A549 (cell line): ENCODE results near the gene UVRAG. TPM values are rescaled to one million over a fixed set of nuclear protein-coding genes. Genes with fewer than 3 reads are reported as not detected.

ENCODE experiments used
- ATAC-seq, 2 experiments: fragments of 200-7000 bp in 1 of 2; fragments of >200 bp in 1 of 2; cut with Nextera tagmentation in 1 of 2; cut with Tn5 transposase in 1 of 2; 3 replicates each; pipeline versions ENCODE4 v1.8.0 to v1.9.1; 2018 to 2020; ENCODE audit warnings: mild to moderate bottlenecking in 1 of 2, moderate library complexity in 1 of 2
- CTCF ChIA-PET: fragments of 300-600 bp; sonication (Branson Sonifier 250); formaldehyde crosslinking; extraction: SDS; loops from one replicate; lab custom pipeline; 2021; ENCODE audit warnings: antibody characterized with exemption, inconsistent platforms; lab: Yijun Ruan, JAX
- POLR2A ChIA-PET: fragments of 350-600 bp; formaldehyde crosslinking; extraction: SDS; loops from one replicate; lab custom pipeline; 2021; ENCODE audit warnings: antibody characterized with exemption, inconsistent platforms; lab: Yijun Ruan, JAX
- DNase-seq, 2 experiments: peaks; one replicate each; pipeline versions ENCODE4 v3.0.0 to v3.0.0-alpha.2; 2011 to 2016; ENCODE audit warnings: low read depth in 1 of 2, low spot score in 1 of 2
- FAIRE-seq: peaks from 2 replicates; lab custom pipeline; 2011; peaks lifted over from hg19 to GRCh38; lab: Jason Lieb, UNC
- H3K27ac ChIP-seq, 2 experiments: fragments of >200 bp; sonication (Bioruptor Twin); formaldehyde crosslinking; 3 replicates each; pipeline ENCODE4 v1.5.1; 2016 to 2017
- H3K4me1 ChIP-seq: fragments of >200 bp; sonication (Bioruptor Twin); formaldehyde crosslinking; 3 replicates; pipeline ENCODE4 v1.6.1; 2016
- H3K4me2 ChIP-seq: fragments of >200 bp; sonication (Bioruptor Twin); formaldehyde crosslinking; 3 replicates; pipeline ENCODE4 v1.6.1; 2016
- H3K4me3 ChIP-seq: fragments of >200 bp; sonication (Bioruptor Twin); formaldehyde crosslinking; 3 replicates; pipeline ENCODE4 v1.5.1; 2016
- H3K9me3 ChIP-seq: fragments of >200 bp; sonication (Bioruptor Twin); formaldehyde crosslinking; 3 replicates; pipeline ENCODE4 v1.6.1; 2016
- ATOH8 ChIP-seq: fragments of 250-450 bp; sonication (Bioruptor Pico); IDR thresholded peaks from 2 replicates; pipeline ENCODE4 v1.5.0; 2020; ENCODE audit warnings: low read depth, mild to moderate bottlenecking, moderate library complexity
- CBX2 ChIP-seq: fragments of 200-600 bp; sonication (generic); IDR thresholded peaks from 2 replicates; pipeline ENCODE4 v1.6.1; 2016; ENCODE audit warnings: low read depth, mild to moderate bottlenecking, borderline replicate concordance
- CBX8 ChIP-seq: fragments of 200-600 bp; sonication (generic); IDR thresholded peaks from 2 replicates; pipeline ENCODE4 v1.6.1; 2016
- CHD2 ChIP-seq: fragments of 150-350 bp; IDR thresholded peaks from 2 replicates; pipeline ENCODE4 v1.6.1; 2014; ENCODE audit warnings: low read length; ENCODE audit not compliant: partially characterized antibody
- EHF ChIP-seq: fragments of 250-450 bp; sonication (Bioruptor Pico); IDR thresholded peaks from 2 replicates; pipeline ENCODE4 v1.5.0; 2020; ENCODE audit warnings: mild to moderate bottlenecking
- EP300 ChIP-seq, 2 experiments: fragments of >200 bp; sonication (Bioruptor Twin); formaldehyde crosslinking; IDR thresholded peaks; 2 replicates in 1 of 2; 3 replicates in 1 of 2; pipeline ENCODE4 v1.6.1; 2016 to 2017
- FOSL2 ChIP-seq, 2 experiments: fragments of 450-650 bp in 1 of 2; fragments of >200 bp in 1 of 2; sonication (Bioruptor Twin) in 1 of 2; formaldehyde crosslinking; IDR thresholded peaks; 2 replicates each; pipeline versions ENCODE4 v1.5.0 to v1.6.1; 2016 to 2020; ENCODE audit warnings: mild to moderate bottlenecking in 1 of 2, moderate library complexity in 1 of 2
- FOXS1 ChIP-seq: fragments of 250-450 bp; sonication (Bioruptor Pico); IDR thresholded peaks from 2 replicates; pipeline ENCODE4 v1.5.0; 2020; ENCODE audit warnings: mild to moderate bottlenecking, moderate library complexity
- GATA3 ChIP-seq: IDR thresholded peaks from 2 replicates; pipeline ENCODE4 v1.6.1; 2012; ENCODE audit warnings: borderline replicate concordance
- HES2 ChIP-seq: fragments of >200 bp; sonication (Bioruptor Twin); formaldehyde crosslinking; IDR thresholded peaks from 2 replicates; pipeline ENCODE4 v1.6.1; 2016
- HOXB5 ChIP-seq: fragments of 250-450 bp; sonication (Bioruptor Pico); IDR thresholded peaks from 2 replicates; pipeline ENCODE4 v1.5.0; 2020; ENCODE audit warnings: mild to moderate bottlenecking, moderate library complexity
- JUN ChIP-seq, 2 experiments: fragments of >200 bp; sonication (Bioruptor Twin); formaldehyde crosslinking; IDR thresholded peaks; 2 replicates in 1 of 2; 3 replicates in 1 of 2; pipeline ENCODE4 v1.6.1; 2016 to 2017
- JUNB ChIP-seq: fragments of >200 bp; sonication (Bioruptor Twin); formaldehyde crosslinking; IDR thresholded peaks from 2 replicates; pipeline ENCODE4 v1.6.1; 2016
- MAX ChIP-seq: IDR thresholded peaks from 2 replicates; pipeline ENCODE4 v1.6.1; 2012
- MAZ ChIP-seq: fragments of 150-350 bp; IDR thresholded peaks from 2 replicates; pipeline ENCODE4 v1.6.1; 2014; ENCODE audit warnings: antibody characterized with exemption, low read depth, low read length, borderline replicate concordance
- MYC ChIP-seq: IDR thresholded peaks from 2 replicates; pipeline ENCODE4 v1.6.1; 2012; ENCODE audit warnings: mild to moderate bottlenecking, inconsistent platforms, low read length, improper control_type of control experiment, borderline replicate concordance
- NPAS2 ChIP-seq: fragments of 250-450 bp; sonication (Bioruptor Pico); IDR thresholded peaks from 2 replicates; pipeline ENCODE4 v1.8.0; 2022; ENCODE audit warnings: mild to moderate bottlenecking, moderate library complexity, borderline replicate concordance
- PHF8 ChIP-seq: fragments of 200-600 bp; sonication (generic); IDR thresholded peaks from 2 replicates; pipeline ENCODE4 v1.6.1; 2016; ENCODE audit warnings: low read depth, mild to moderate bottlenecking, antibody characterized with exemption, moderate library complexity, borderline replicate concordance
- POLR2A ChIP-seq: IDR thresholded peaks from 2 replicates; pipeline ENCODE4 v1.6.1; 2012; ENCODE audit warnings: mild to moderate bottlenecking, low read length
- RARB ChIP-seq: fragments of 250-450 bp; sonication (Bioruptor Pico); IDR thresholded peaks from 2 replicates; pipeline ENCODE4 v1.8.0; 2021; ENCODE audit warnings: mild to moderate bottlenecking, moderate library complexity
- RCOR1 ChIP-seq: fragments of 150-350 bp; IDR thresholded peaks from 2 replicates; pipeline ENCODE4 v1.6.1; 2014; ENCODE audit warnings: antibody characterized with exemption, low read length, low read depth
- RFX5 ChIP-seq: fragments of 450-650 bp; IDR thresholded peaks from 2 replicates; pipeline ENCODE4 v1.7.1; 2014; ENCODE audit warnings: antibody characterized with exemption, mild to moderate bottlenecking, moderate library complexity
- RNF2 ChIP-seq: fragments of 200-600 bp; sonication (generic); IDR thresholded peaks from 2 replicates; pipeline ENCODE4 v1.6.1; 2016; ENCODE audit warnings: low read depth, mild to moderate bottlenecking, antibody characterized with exemption, moderate library complexity, borderline replicate concordance
- SMC3 ChIP-seq: fragments of >200 bp; sonication (Bioruptor Twin); formaldehyde crosslinking; IDR thresholded peaks from 3 replicates; pipeline ENCODE4 v1.6.1; 2018; ENCODE audit warnings: inconsistent platforms
- SREBF2 ChIP-seq: fragments of 450-650 bp; IDR thresholded peaks from 2 replicates; pipeline ENCODE4 v1.6.1; 2014; ENCODE audit warnings: mild to moderate bottlenecking, moderate library complexity
- TFCP2L1 ChIP-seq: fragments of 250-450 bp; sonication (Bioruptor Pico); IDR thresholded peaks from 2 replicates; pipeline ENCODE4 v1.5.0; 2021; ENCODE audit warnings: mild to moderate bottlenecking
- TP53 ChIP-seq: fragments of 250-450 bp; sonication (Bioruptor Pico); IDR thresholded peaks from 2 replicates; pipeline ENCODE4 v1.5.0; 2021; ENCODE audit warnings: mild to moderate bottlenecking, moderate library complexity
- USF2 ChIP-seq: fragments of 450-650 bp; IDR thresholded peaks from 2 replicates; pipeline ENCODE4 v1.6.1; 2014; ENCODE audit warnings: antibody characterized with exemption
- WGBS: methylation state at CpG from one replicate; pipeline ENCODE4 v1.1.6; 2017; ENCODE audit errors: missing lambda C conversion rate; 5-methylcytosine and 5-hydroxymethylcytosine counted together
- polyA plus RNA-seq, 4 experiments: library from polyadenylated mRNA; depleted of rRNA in 3 of 4; stranded (reverse); fragments of >200 nt; fragmentation: RNase III in 1 of 4; extraction: RNeasy Plus Mini Kit Qiagen cat#74134 plus additional on column Dnase treatment in 1 of 4; gene quantifications; 2 replicates in 3 of 4; 3 replicates in 1 of 4; pipeline ENCODE4 v1.2.3, GENCODE V29; 2011 to 2017
- TF ChIP-seq, protein P1 (sequence below): fragments of 200-600 bp; sonication (generic); IDR thresholded peaks from 2 replicates; pipeline ENCODE4 v1.6.1; 2016; ENCODE audit warnings: antibody characterized with exemption, mild to moderate bottlenecking, moderate library complexity
- TF ChIP-seq, protein P2 (sequence below): IDR thresholded peaks from 2 replicates; pipeline ENCODE4 v1.6.1; 2012; ENCODE audit warnings: low read depth, borderline replicate concordance

The UVRAG gene
- polyA plus RNA-seq, 2 of the 4 experiments (the other 2 are of a cell fraction) = 6.1 to 14.1 TPM

GRCh38 chr11:75849894-75850293 lies 34.9 kb downstream of the UVRAG start (continued):
- TF ChIP-seq CBX2 (no peak), USF2 (no peak), HOXB5 (CRISPR knock-in tag) (no peak), CBX8 (no peak), RCOR1 (no peak), GATA3 (no peak), JUNB (no peak), RFX5 (no peak)

- ChIA-PET CTCF (interaction anchor here (0.6 to 1.5 kb wide), 2 partner anchors 35 to 1315 kb away, joined by 4 to 5 read pairs; partner anchors contain the start of gene UVRAG), POLR2A (no interaction called here)
- no peak for FAIRE-seq
- 98% methylated on average over 3 of the region's 3 CpGs for WGBS
- Histone ChIP-seq H3K4me3 (no peak overlapping the region), H3K4me1 (no peaks in the 10 kb centered on the region), H3K9me3 (no peaks in the 10 kb centered on the region), H3K4me2 (no peak overlapping the region), H3K27ac (no peak overlapping the region)
- DNase-seq = no peak
- TF ChIP-seq SMC3 (no peak), TP53 (CRISPR knock-in tag) (no peak), SREBF2 (no peak), GATA3 (no peak), MAX (no peak), NPAS2 (CRISPR knock-in tag) (no peak), FOXS1 (CRISPR knock-in tag) (no peak), MAZ (no peak), POLR2A (no peak), TFCP2L1 (CRISPR knock-in tag) (no peak), EHF (CRISPR knock-in tag) (no peak), CHD2 (no peak), JUN (IDR thresholded peaks at IDR 0.05) (no peak), USF2 (no peak)
- TF ChIP-seq, protein P1, sequence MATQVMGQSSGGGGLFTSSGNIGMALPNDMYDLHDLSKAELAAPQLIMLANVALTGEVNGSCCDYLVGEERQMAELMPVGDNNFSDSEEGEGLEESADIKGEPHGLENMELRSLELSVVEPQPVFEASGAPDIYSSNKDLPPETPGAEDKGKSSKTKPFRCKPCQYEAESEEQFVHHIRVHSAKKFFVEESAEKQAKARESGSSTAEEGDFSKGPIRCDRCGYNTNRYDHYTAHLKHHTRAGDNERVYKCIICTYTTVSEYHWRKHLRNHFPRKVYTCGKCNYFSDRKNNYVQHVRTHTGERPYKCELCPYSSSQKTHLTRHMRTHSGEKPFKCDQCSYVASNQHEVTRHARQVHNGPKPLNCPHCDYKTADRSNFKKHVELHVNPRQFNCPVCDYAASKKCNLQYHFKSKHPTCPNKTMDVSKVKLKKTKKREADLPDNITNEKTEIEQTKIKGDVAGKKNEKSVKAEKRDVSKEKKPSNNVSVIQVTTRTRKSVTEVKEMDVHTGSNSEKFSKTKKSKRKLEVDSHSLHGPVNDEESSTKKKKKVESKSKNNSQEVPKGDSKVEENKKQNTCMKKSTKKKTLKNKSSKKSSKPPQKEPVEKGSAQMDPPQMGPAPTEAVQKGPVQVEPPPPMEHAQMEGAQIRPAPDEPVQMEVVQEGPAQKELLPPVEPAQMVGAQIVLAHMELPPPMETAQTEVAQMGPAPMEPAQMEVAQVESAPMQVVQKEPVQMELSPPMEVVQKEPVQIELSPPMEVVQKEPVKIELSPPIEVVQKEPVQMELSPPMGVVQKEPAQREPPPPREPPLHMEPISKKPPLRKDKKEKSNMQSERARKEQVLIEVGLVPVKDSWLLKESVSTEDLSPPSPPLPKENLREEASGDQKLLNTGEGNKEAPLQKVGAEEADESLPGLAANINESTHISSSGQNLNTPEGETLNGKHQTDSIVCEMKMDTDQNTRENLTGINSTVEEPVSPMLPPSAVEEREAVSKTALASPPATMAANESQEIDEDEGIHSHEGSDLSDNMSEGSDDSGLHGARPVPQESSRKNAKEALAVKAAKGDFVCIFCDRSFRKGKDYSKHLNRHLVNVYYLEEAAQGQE = no peak
- TF ChIP-seq, protein P2, sequence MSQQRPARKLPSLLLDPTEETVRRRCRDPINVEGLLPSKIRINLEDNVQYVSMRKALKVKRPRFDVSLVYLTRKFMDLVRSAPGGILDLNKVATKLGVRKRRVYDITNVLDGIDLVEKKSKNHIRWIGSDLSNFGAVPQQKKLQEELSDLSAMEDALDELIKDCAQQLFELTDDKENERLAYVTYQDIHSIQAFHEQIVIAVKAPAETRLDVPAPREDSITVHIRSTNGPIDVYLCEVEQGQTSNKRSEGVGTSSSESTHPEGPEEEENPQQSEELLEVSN = no peak
- TF ChIP-seq, all 56 proteins: peak for 0
- ATAC-seq = no peak
These were observed 35.8 kb downstream of the UVRAG start for GRCh38 chr11:75850787-75851186.

DNA sequence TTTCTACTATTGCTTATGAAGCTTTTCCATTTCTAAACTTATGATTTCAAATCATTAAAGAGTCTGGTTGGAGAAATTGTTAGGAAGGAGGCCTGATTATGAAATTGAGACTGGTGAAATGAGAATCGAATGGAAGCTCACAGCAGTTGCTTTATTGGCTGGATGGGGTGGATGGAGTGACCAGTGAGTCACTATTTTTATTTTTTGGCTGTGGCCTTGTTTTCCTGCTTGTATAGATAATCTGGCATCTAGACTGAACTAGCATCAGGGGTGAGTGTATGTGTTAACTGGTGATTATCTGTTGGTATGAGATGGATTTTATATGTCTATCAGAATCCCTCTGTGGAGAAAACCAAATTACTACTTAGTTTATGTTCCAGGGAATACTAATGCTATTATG lies 36.2 kb downstream of the UVRAG start:
- POLR2A ChIA-PET = no interaction called here
- WGBS = 85% methylated on average over 1 of the region's 1 CpG
- DNase-seq (no peak), FAIRE-seq (no peak), ATAC-seq (no peak)
- H3K4me2 ChIP-seq = no peak overlapping the region
- CTCF ChIA-PET = interaction anchor here (1.5 kb wide), 1 partner anchor 36 kb away, joined by 4 read pairs; the partner anchor contains the start of gene UVRAG
- H3K4me3 ChIP-seq = no peak overlapping the region
- no peak overlapping the region for H3K27ac ChIP-seq
- TF ChIP-seq MYC (no peak), POLR2A (no peak), FOSL2 (IDR thresholded peaks at IDR 0.05) (no peak), FOSL2 (CRISPR knock-in tag; IDR thresholded peaks at IDR 0.05) (no peak), CBX2 (no peak), RARB (CRISPR knock-in tag) (no peak), RNF2 (no peak), HES2 (no peak), ATOH8 (no peak), PHF8 (no peak), EP300 (IDR thresholded peaks at IDR 0.05) (no peak)
- H3K9me3 ChIP-seq = no peaks in the 10 kb centered on the region
- H3K4me1 ChIP-seq = no peaks in the 10 kb centered on the region
